ENCODE results near the gene DENND4C.

The DENND4C gene

GRCh38 chr9:19209188-19209587, 21.3 kb upstream of the DENND4C start:
- Histone ChIP-seq H3K9ac (ENCODE audit: low read depth, low read length) (no peak overlapping the region), H3K36me3 (ENCODE audit: insufficient read depth, low read length) (no peaks in the 10 kb centered on the region), H2AFZ (ENCODE audit: low read depth, low read length) (no peak overlapping the region), H4K20me1 (ENCODE audit: insufficient read depth, low read length) (no peaks in the 10 kb centered on the region), H3K27me3 (ENCODE audit: insufficient read depth, low read length, poor library complexity) (no peaks in the 10 kb centered on the region), H3K9me3 (ENCODE audit: insufficient read depth, low read length, severe bottlenecking) (no peaks in the 10 kb centered on the region), H3K79me2 (ENCODE audit: insufficient read depth, low read length) (no peaks in the 10 kb centered on the region), H3K4me2 (ENCODE audit: insufficient read depth, low read length) (no peak overlapping the region), H3K4me1 (ENCODE audit: insufficient read depth, low read length) (no peaks in the 10 kb centered on the region), H3K4me3 (ENCODE audit: low read depth in 1 of 2, low read length in 2 of 2) (no peak overlapping the region), H3K27ac (ENCODE audit: low read length) (no peak overlapping the region)
- TF ChIP-seq EZH2 (IDR thresholded peaks at IDR 0.05; ENCODE audit: borderline replicate concordance, low read depth, low read length, severe bottlenecking) (no peak), CTCF (IDR thresholded peaks at IDR 0.05; ENCODE audit: borderline replicate concordance, extremely low read depth, low read length, poor library complexity, severe bottlenecking) (no peak)
- ATAC-seq (ENCODE audit: insufficient read depth, low read depth): no peak
- DNase-seq: no peak

- no peak for TF ChIP-seq EZH2 (IDR thresholded peaks at IDR 0.05; ENCODE audit: borderline replicate concordance, low read depth, low read length, severe bottlenecking)
- TF ChIP-seq CTCF (IDR thresholded peaks at IDR 0.05; ENCODE audit: borderline replicate concordance, extremely low read depth, low read length, poor library complexity, severe bottlenecking): no peak
- no peak for DNase-seq
- H3K79me2 ChIP-seq (ENCODE audit: insufficient read depth, low read length): no peaks in the 10 kb centered on the region
These were observed 16.7 kb upstream of the DENND4C start for GRCh38 chr9:19213823-19214222.

DNA sequence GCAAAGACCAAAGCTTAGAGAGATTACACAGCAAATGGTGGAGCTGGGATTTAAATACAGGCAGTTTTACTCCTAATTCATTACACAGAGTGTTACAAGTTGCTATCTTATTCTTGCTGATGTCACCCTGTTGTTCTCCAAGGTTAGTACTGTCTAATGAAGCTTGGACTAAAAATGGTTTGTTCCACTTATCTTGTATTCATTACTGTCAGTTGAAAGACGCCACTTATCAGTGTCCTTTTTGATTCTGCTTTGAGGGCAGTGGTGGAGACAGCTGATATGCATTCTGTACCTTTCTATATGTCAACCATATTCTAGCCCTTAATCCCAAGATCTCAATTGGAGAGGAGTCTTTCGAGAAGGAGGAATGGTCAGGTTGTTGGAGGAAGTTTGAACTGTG, 14.0 kb upstream of the DENND4C start:
- no peaks in the 10 kb centered on the region for H3K9me3 ChIP-seq (ENCODE audit: insufficient read depth, low read length, severe bottlenecking)
- no peak overlapping the region for H3K4me3 ChIP-seq (ENCODE audit: low read depth in 1 of 2, low read length in 2 of 2)
- DNase-seq: no peak
- no peak overlapping the region for H2AFZ ChIP-seq (ENCODE audit: low read depth, low read length)
- H3K9ac ChIP-seq (ENCODE audit: low read depth, low read length): no peak overlapping the region
- H3K4me1 ChIP-seq (ENCODE audit: insufficient read depth, low read length): no peaks in the 10 kb centered on the region
- H3K36me3 ChIP-seq (ENCODE audit: insufficient read depth, low read length): no peaks in the 10 kb centered on the region
- no peak overlapping the region for H3K4me2 ChIP-seq (ENCODE audit: insufficient read depth, low read length)
- no peaks in the 10 kb centered on the region for H4K20me1 ChIP-seq (ENCODE audit: insufficient read depth, low read length)
- no peak for TF ChIP-seq EZH2 (IDR thresholded peaks at IDR 0.05; ENCODE audit: borderline replicate concordance, low read depth, low read length, severe bottlenecking)
- TF ChIP-seq CTCF (IDR thresholded peaks at IDR 0.05; ENCODE audit: borderline replicate concordance, extremely low read depth, low read length, poor library complexity, severe bottlenecking): no peak
- H3K27ac ChIP-seq (ENCODE audit: low read length): no peak overlapping the region
- H3K79me2 ChIP-seq (ENCODE audit: insufficient read depth, low read length): no peaks in the 10 kb centered on the region
- no peaks in the 10 kb centered on the region for H3K27me3 ChIP-seq (ENCODE audit: insufficient read depth, low read length, poor library complexity)
- ATAC-seq (ENCODE audit: insufficient read depth, low read depth): no peak

More at GRCh38 chr9:19213823-19214222, 16.7 kb upstream of the DENND4C start:
- Histone ChIP-seq H3K27ac (ENCODE audit: low read length) (no peak overlapping the region), H3K9me3 (ENCODE audit: insufficient read depth, low read length, severe bottlenecking) (no peaks in the 10 kb centered on the region), H2AFZ (ENCODE audit: low read depth, low read length) (no peak overlapping the region), H4K20me1 (ENCODE audit: insufficient read depth, low read length) (no peaks in the 10 kb centered on the region), H3K4me3 (ENCODE audit: low read depth in 1 of 2, low read length in 2 of 2) (no peak overlapping the region), H3K4me2 (ENCODE audit: insufficient read depth, low read length) (no peak overlapping the region), H3K36me3 (ENCODE audit: insufficient read depth, low read length) (no peaks in the 10 kb centered on the region), H3K4me1 (ENCODE audit: insufficient read depth, low read length) (no peaks in the 10 kb centered on the region), H3K27me3 (ENCODE audit: insufficient read depth, low read length, poor library complexity) (no peaks in the 10 kb centered on the region), H3K9ac (ENCODE audit: low read depth, low read length) (no peak overlapping the region)
- no peak for ATAC-seq (ENCODE audit: insufficient read depth, low read depth)

- H3K27ac ChIP-seq (ENCODE audit: low read length): no peak overlapping the region
These were observed 9.2 kb upstream of the DENND4C start for GRCh38 chr9:19221326-19221725.

More at GRCh38 chr9:19221326-19221725, 9.2 kb upstream of the DENND4C start:
- Histone ChIP-seq H3K36me3 (ENCODE audit: insufficient read depth, low read length) (no peaks in the 10 kb centered on the region), H3K4me3 (ENCODE audit: low read depth in 1 of 2, low read length in 2 of 2) (no peak overlapping the region), H3K79me2 (ENCODE audit: insufficient read depth, low read length) (no peaks in the 10 kb centered on the region), H4K20me1 (ENCODE audit: insufficient read depth, low read length) (no peaks in the 10 kb centered on the region), H3K9ac (ENCODE audit: low read depth, low read length) (no peak overlapping the region), H3K4me1 (ENCODE audit: insufficient read depth, low read length) (no peaks in the 10 kb centered on the region), H3K4me2 (ENCODE audit: insufficient read depth, low read length) (no peak overlapping the region), H3K9me3 (ENCODE audit: insufficient read depth, low read length, severe bottlenecking) (no peaks in the 10 kb centered on the region), H2AFZ (ENCODE audit: low read depth, low read length) (no peak overlapping the region), H3K27me3 (ENCODE audit: insufficient read depth, low read length, poor library complexity) (no peaks in the 10 kb centered on the region)
- ATAC-seq (ENCODE audit: insufficient read depth, low read depth) (no peak), DNase-seq (no peak)
- TF ChIP-seq EZH2 (IDR thresholded peaks at IDR 0.05; ENCODE audit: borderline replicate concordance, low read depth, low read length, severe bottlenecking) (no peak), CTCF (IDR thresholded peaks at IDR 0.05; ENCODE audit: borderline replicate concordance, extremely low read depth, low read length, poor library complexity, severe bottlenecking) (no peak)

Data from DND-41 (cell line).